Measurements from ENCODE around the gene C9orf153.

The C9orf153 gene

GRCh38 chr9:86274821-86275643 is 15.6 kb upstream of the C9orf153 start:
- no peak overlapping the region for H3K4me3 ChIP-seq (ENCODE audit: low read depth, low read length)
- no peak for DNase-seq (ENCODE audit: low read depth)

- no peak overlapping the region for H3K4me3 ChIP-seq (ENCODE audit: low read depth, low read length)
- no peak for DNase-seq (ENCODE audit: low read depth)
Measured at GRCh38 chr9:86272221-86272620, 12.8 kb upstream of the C9orf153 start.

- H3K4me3 ChIP-seq (ENCODE audit: low read depth, low read length), result no peak overlapping the region
- DNase-seq (ENCODE audit: low read depth), result no peak
Measured at GRCh38 chr9:86263876-86264275, 4.4 kb upstream of the C9orf153 start.

- DNase-seq (ENCODE audit: low read depth), result no peak
- H3K4me3 ChIP-seq (ENCODE audit: low read depth, low read length), result no peak overlapping the region
Measured at GRCh38 chr9:86262492-86262891, 3.0 kb upstream of the C9orf153 start.

- DNase-seq (ENCODE audit: low read depth), result no peak
Measured at GRCh38 chr9:86257391-86257790, 2.1 kb downstream of the C9orf153 start.

GRCh38 chr9:86256653-86257052 is 2.8 kb downstream of the C9orf153 start:
- DNase-seq (ENCODE audit: low read depth), result no peak
- H3K4me3 ChIP-seq (ENCODE audit: low read depth, low read length), result no peak overlapping the region

More at GRCh38 chr9:86257391-86257790, 2.1 kb downstream of the C9orf153 start:
- no peak overlapping the region for H3K4me3 ChIP-seq (ENCODE audit: low read depth, low read length)

- no peak for DNase-seq (ENCODE audit: low read depth)
- H3K4me3 ChIP-seq (ENCODE audit: low read depth, low read length), result no peak overlapping the region
Measured at GRCh38 chr9:86253577-86253976, 5.9 kb downstream of the C9orf153 start.

- H3K4me3 ChIP-seq (ENCODE audit: low read depth, low read length), result no peak overlapping the region
- no peak for DNase-seq (ENCODE audit: low read depth)
Measured at GRCh38 chr9:86252870-86253269, 6.6 kb downstream of the C9orf153 start.

- no peak for DNase-seq (ENCODE audit: low read depth)
- no peak overlapping the region for H3K4me3 ChIP-seq (ENCODE audit: low read depth, low read length)
Measured at GRCh38 chr9:86250123-86250522, 9.3 kb downstream of the C9orf153 start.

- no peak overlapping the region for H3K4me3 ChIP-seq (ENCODE audit: low read depth, low read length)
- no peak for DNase-seq (ENCODE audit: low read depth)
Measured at GRCh38 chr9:86248746-86249145, 10.7 kb downstream of the C9orf153 start.

GRCh38 chr9:86246752-86247161 is 12.7 kb downstream of the C9orf153 start:
- DNase-seq (ENCODE audit: low read depth), result no peak
- no peak overlapping the region for H3K4me3 ChIP-seq (ENCODE audit: low read depth, low read length)

GRCh38 chr9:86242071-86242470 is 17.4 kb downstream of the C9orf153 start:
- DNase-seq (ENCODE audit: low read depth), result no peak
- no peak overlapping the region for H3K4me3 ChIP-seq (ENCODE audit: low read depth, low read length)

GRCh38 chr9:86241216-86241615 is 18.2 kb downstream of the C9orf153 start:
- no peak for DNase-seq (ENCODE audit: low read depth)
- H3K4me3 ChIP-seq (ENCODE audit: low read depth, low read length), result no peak overlapping the region

GRCh38 chr9:86238861-86239770 is 20.3 kb downstream of the C9orf153 start:
- DNase-seq (ENCODE audit: low read depth), result no peak
- H3K4me3 ChIP-seq (ENCODE audit: low read depth, low read length), result no peak overlapping the region

GRCh38 chr9:86230858-86231257 is 28.6 kb downstream of the C9orf153 start:
- no peak for DNase-seq (ENCODE audit: low read depth)

GRCh38 chr9:86222667-86223066 is 36.8 kb downstream of the C9orf153 start:
- no peak for DNase-seq (ENCODE audit: low read depth)
- no peak overlapping the region for H3K4me3 ChIP-seq (ENCODE audit: low read depth, low read length)

More at GRCh38 chr9:86230858-86231257, 28.6 kb downstream of the C9orf153 start:
- no peak overlapping the region for H3K4me3 ChIP-seq (ENCODE audit: low read depth, low read length)

- no peak overlapping the region for H3K4me3 ChIP-seq (ENCODE audit: low read depth, low read length)
- no peak for DNase-seq (ENCODE audit: low read depth)
Measured at GRCh38 chr9:86219606-86220005, 39.9 kb downstream of the C9orf153 start.

- no peak overlapping the region for H3K4me3 ChIP-seq (ENCODE audit: low read depth, low read length)
- DNase-seq (ENCODE audit: low read depth), result no peak
Measured at GRCh38 chr9:86217076-86217755, 42.2 kb downstream of the C9orf153 start.

- no peak for DNase-seq (ENCODE audit: low read depth)
- H3K4me3 ChIP-seq (ENCODE audit: low read depth, low read length), result no peak overlapping the region
Measured at GRCh38 chr9:86207193-86207592, 52.3 kb downstream of the C9orf153 start.
